ENCODE measurements around the gene PSMB10.
A peak's percentile ranks its signal among the peaks of the same experiment; 100 is the strongest.
"Not testable (repeated sequence)": the region's sequence is repeated elsewhere in the genome, so short reads cannot be mapped to it uniquely, and the experiment has no call there.

The PSMB10 gene

DNA sequence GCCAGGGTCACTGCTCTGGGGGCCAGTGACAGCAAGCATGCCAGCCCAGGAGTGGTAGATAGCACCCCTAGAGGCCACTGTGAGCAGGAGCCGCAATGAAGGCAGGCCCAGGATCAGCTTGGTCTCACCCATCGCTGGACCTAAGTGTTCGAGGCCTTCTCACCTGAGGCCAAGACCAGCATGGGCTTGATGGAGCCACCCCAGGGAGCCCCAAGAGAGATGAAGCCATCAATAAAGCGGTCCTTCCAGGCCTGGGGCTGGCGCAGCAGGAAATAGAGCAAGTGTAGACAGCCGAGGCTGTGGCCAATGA lies 5.5 kb upstream of the PSMB10 start:
- DNase-seq (ENCODE audit: low read depth) = no peak

DNA sequence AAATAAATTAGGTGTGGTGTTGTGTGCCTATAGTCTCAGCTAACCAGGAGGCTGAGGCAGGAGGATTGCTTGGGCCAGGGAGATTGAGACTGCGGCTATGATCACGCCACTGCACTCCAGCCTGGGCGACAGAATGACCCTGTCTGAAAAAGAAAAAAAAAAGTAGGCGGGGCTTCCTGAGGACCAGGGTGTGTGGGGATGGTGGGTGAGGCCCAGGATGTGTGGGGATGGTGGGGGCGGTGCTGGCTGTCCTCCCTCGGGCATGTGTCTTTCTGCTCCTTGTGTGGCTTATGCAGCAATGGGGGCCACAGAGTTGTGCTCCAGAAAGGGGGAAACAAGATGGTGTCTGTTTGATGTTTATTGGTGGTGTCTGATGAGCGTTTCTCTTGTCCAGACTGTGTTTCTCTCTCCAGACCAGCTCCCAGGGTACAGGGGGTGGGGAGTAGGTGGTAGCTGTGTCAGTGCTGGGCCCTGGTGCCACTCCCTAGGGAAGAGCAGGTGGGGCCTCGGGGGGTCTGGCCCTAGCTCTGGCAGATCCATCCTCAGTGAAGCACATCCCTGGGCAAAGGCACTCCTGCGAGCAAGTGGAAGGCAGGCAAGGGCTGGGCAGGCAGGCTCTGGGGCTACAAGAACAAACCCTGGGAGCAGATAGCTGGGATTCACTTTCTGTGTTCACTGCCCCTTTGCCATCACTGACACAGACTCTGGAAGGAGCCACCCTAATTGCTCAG lies 5.0 kb upstream of the PSMB10 start:
- DNase-seq (ENCODE audit: low read depth) = no peak

DNA sequence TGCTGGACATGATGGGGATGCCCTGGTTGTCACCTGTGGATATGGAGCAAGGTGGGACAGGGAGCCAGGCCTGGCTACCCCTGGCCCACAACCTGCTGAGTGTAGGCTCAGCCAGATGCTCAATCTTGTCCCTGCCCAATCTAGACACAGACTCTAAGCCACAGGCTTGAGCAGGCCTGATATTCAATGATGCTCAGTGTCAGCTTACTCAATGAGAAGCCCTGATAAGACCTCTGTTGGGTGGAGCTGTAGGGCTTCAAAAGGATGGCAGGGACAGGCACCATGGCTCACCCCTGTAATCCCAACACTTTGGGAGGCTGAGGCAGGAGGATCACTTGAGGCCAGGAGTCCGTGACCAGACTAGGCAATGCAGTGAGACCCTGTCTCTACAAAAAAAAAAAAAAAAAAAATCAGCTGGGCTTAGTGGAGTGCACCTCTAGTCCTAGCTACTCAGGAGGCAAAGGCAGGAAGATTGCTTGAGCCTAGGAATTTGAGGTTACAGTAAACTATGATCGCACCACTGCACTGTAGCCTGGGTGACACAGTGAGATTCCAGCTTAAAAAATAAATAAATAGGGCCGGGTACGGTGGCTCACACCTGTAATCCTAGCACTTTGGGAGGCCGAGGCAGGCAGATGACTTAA lies 3.9 kb upstream of the PSMB10 start:
- DNase-seq (ENCODE audit: low read depth) = no peak

DNA sequence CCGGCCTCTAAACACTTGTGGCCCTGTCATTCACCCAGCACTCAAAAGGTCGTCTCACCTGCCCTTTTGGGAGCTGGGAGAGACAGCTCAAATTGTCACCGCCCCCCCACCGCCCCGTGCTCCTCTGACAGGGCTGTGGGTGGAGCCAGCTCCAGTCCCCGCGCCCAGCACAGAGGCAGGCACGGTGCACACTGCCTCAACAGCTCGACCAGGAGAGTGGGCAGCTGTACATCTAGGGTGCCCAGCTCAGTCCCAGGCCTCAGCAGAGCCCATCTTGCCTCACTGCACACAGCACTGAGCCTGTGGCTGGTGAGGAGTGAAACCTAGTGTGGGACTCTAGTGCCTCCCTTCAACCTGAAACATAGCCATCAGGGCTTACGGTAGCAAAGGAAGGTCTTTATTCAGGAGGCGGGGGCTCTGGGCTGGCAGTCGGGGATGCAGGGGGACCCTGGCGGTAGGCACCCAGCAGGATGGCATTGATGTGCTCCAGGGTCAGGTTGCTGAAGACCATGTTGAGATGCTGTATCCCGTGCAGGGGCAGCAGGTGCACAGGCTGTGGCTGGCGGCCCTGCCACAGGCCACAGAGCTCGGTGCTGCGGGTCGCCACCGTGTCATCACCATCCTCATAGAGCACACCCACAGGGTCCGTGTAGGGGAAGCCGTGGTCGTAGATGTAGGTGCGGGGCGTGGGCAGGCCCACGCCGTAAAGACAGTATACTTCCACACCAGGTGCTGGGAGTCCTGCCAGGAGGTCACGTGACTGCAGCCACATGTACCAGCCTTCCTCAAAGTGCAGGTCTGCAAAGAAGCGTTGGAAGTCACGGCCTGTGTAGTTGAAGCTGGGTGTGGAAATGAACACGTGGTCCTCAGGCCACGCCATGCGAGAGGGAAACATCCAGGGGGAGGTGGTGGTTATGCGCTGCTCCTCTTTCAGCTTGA lies 3.1 kb upstream of the PSMB10 start:
- no peak for DNase-seq (ENCODE audit: low read depth)

DNA sequence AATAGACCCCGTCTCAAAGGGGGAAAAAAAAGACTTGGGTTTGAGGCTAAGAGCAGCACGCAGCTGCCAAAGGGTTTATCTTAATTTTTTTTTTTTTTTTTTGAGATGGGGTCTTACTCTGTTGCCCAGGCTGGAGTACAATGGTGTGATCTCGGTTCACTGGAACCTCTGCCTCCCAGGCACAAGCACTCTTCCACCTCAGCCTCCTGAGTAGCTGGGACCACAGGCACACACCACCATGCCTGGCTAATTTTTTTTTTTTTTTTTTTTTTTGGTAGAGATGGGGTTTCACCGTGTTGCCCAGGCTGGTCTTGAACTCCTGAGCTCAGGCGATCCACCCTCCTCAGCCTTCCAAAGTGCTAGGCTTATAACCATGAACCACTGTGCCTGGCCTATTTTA lies 1.1 kb upstream of the PSMB10 start:
- not testable (repeated sequence) for DNase-seq (ENCODE audit: low read depth)

DNA sequence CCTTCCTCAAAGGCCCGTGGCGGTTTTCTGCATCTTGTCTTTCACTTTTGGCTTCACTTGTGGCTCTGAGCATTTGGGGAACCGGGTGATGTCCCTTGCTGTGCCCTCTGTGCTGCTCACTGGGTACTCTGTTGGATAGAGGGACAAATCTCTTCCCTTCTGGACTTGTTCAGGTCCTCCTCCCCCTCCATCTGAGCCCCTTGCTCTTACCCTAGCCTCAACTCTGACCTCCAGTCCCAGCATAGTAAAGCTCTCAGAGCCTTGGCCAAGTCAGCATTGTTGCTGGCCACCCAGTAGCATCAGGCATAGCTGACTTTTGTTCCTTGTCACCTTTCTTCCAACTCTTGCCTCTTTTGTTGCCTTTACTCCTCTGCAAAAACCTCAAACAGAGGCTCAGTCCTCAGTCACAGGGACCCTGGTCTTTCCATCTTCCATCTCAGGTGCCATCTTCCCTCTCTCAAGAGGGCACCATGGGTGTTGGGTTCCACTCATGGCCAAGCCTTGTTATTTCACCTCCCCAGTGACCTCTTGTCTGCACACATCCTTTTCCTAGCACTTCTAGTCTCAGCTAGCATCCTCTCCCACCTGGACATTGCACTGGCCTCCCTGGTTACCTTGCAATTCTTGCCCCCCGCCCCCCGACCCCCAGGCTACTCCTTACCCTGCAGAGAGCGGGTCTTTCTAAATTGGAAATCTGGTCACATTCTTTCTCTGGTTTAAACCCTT lies 393 bp upstream of the PSMB10 start:
- peak; percentile 61 for DNase-seq (ENCODE audit: low read depth)

DNA sequence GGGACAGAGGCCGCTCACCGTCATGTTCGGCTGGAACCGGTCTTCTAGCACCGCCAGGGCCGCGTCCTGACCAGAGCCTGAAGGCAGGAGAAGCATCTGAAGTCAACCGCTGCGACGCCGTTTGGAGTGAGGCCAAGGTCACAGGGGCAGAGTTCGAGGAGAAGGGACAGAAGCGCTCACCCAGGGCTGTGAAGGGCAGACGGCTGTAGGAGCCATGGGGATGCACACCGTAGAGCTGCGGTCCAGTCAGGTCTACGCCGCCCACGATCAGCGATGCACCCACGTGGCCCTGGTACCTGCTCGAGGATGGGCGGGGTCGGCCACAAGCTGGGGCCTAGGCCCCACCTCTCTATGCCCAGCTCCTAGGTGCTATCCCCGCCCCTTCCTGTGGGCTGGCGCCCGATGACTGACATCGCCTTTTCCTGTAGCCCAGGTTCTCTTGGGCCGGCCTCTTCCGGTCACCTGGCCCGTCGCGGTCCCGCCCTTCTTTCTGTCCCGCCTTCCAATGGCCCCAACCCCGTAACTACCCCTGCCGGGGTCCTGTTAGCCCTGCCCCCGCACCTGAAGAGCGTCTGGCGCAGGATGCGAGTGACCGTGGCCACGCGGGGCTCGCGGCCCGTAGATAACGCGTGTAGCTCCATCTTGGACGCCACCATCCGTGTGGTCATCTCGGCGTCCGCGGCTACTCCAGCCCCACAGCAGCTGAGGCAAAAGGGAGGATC lies 1.1 kb downstream of the PSMB10 start:
- peak; percentile 91 for DNase-seq (ENCODE audit: low read depth)

DNA sequence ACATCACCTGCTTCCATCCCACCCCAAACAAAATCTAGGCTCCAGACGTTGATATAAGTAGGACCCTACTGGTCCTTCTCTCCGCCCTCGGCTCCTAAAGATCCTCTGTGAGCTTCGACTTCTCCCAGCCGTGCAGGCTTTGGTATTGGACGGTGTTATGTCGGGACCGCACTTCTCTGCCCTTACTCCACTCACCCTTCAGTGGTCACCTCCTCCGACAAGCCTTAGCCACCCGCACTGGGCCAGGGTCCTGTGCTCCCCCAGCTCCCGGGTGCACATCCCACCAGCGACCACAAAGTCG lies 1.6 kb downstream of the PSMB10 start:
- DNase-seq (ENCODE audit: low read depth) = no peak

DNA sequence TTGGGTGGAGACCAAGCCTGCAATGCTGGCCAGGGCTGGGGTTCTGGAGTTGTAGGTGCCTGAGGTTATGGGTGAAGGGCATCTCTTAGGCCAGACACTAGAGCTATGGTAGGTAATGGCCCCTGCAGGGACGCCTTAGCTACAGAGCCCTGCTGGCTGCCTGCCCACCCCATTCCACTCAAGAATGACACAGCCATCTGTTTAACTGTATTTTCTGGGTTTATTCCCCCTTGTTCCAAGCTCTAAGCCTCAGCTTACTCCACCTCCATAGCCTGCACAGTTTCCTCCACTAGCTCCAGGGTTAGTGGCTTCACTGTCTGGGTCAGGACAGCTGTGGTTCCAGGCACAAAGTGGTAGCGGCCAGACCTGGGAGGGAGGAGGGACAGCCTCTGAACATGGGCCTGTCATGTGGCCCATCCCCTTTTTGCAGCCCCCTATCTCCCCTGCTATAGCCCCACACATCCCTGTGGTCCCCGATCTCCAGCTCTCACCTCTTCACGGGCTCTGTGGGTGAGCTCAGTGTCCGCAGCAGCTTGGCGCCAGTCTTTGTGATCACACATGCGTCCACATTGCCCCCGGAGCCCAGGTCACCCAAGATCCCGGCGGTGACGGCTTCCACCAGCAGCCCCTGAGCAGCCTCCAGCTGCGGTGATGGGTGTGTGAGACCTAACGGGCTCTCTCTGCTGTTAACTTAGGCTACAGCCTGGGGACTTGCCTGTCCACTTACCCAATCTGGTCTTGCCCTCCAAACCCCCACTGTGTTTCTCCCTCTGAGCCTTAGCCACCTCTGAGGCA lies 2.1 kb downstream of the PSMB10 start:
- DNase-seq (ENCODE audit: low read depth) = no peak

DNA sequence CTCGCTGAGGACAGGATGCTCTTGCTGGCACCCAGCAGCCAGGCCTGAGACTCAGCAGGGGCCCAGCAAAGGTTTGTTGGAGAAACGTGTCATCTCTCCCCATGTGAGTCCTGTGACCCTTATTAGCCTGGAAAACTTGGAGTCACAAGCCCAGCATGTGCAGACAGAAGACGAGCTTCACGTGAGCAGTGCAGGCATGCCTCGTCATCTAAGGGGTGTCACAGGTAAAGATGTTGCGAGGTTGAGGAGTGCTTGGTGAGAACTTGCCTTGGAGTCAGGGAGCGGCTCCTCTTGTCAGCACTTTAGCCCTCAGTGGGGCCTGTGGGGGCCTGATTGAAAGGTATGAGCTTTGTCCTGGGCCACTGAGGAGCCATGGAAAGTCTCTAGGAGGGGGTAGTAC lies 2.8 kb downstream of the PSMB10 start:
- no peak for DNase-seq (ENCODE audit: low read depth)

DNA sequence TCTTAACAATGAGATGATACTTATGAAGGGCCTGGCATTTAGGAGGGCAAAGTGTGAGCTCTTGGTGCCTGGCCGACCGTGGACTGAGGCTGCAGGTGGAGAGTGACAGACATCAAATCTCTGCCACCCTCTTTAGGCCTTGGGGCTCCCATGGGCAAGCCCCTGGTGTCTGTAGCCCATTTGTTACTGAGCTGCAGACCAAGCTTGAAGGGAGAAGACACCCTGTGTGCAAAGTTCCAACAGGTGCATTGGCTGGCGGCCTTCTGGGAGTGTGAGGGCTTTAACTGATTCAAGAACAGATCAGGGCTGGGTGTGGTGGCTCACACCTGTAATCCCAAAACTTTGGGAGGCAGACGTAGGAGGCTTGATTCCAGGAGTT lies 4.2 kb downstream of the PSMB10 start:
- no peak for DNase-seq (ENCODE audit: low read depth)

DNA sequence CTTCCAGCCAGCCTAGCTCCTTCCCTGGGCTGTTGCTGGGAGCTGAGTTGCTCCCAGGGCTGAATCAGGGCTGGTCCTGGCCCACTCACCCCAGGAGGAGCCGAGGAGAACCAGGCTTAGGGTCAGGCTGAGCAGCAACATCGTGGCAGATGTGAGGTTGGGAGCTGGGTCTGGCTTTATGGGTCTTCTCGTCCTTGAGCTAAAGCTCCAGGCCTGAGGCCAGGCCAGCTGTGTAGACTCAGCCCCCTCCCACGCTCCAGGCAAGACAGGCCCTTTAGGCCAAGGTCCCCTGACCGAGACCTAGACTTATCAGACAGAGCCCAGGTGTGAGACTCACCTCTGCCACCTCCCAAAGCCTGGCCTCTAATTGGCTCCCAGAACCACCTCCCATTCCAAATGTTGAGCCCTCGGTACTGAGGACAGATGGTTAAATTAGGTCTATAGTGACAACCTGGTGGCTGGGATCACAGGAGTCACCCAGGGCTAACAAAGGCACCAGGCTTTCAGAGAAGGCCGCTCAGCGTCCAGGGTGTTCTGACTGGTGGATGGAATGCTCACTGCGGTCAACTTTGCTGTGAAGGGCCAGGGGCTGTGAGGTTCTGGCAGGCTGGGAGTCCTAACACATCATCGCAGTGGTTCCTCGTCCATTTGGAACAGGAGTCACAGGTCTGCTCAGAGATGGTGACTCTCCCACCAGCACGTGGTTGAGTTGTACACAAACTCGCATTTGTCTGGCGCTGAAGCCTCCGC lies 4.8 kb downstream of the PSMB10 start, which contains the start of gene CTRL:
Gene CTRL, minus strand, starts transcription at position 151 of the 750 bp plus-strand sequence. Its CDS starts 10 bp downstream, at position 141.
- no peak for DNase-seq (ENCODE audit: low read depth)

DNA sequence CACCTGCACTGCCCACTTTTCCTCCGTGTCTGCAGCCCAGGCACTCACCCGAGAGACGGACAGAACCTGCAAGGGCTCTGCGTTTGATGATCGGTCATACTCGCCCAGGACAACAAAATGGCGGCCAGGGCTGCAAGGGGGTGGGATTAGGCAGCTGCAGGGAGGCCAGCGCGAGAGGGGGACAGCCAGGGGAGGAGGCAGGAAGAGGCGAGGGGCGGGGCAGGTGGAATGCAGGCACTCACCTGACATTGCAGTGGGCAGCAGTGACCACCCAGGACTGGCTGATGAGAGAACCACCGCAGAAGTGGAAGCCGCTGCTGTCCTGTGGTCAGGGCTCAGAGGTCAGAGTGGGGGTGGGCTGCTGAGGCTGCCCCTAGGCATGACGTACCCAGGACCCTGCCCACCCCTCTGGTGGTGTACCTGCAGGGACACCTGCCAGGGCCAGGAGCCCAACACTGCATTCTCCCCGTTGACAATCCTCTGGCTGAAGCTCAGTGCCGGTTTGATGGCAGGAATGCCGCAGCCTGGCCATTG lies 5.9 kb downstream of the PSMB10 start:
- DNase-seq (ENCODE audit: low read depth) = no peak

DNA sequence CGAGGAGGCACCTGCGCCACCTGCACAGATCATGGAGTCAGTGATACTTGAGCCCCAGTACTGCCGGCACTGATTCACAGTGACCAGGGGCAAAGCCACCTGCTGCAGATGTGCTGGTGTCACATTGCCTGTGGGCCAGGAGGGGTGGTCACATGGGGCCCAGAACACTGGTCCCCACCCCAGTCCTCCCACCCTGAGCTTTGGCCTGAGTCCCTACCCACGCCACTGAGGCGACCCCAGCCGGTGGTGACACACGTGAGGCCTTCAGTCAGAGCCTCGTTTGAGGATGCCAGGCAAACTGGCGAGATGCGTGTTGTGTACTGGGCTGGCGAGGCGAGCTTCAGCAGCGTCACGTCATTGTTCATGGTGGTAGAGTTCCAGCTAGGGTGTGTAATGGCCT lies 6.5 kb downstream of the PSMB10 start:
- no peak for DNase-seq (ENCODE audit: low read depth)

DNA sequence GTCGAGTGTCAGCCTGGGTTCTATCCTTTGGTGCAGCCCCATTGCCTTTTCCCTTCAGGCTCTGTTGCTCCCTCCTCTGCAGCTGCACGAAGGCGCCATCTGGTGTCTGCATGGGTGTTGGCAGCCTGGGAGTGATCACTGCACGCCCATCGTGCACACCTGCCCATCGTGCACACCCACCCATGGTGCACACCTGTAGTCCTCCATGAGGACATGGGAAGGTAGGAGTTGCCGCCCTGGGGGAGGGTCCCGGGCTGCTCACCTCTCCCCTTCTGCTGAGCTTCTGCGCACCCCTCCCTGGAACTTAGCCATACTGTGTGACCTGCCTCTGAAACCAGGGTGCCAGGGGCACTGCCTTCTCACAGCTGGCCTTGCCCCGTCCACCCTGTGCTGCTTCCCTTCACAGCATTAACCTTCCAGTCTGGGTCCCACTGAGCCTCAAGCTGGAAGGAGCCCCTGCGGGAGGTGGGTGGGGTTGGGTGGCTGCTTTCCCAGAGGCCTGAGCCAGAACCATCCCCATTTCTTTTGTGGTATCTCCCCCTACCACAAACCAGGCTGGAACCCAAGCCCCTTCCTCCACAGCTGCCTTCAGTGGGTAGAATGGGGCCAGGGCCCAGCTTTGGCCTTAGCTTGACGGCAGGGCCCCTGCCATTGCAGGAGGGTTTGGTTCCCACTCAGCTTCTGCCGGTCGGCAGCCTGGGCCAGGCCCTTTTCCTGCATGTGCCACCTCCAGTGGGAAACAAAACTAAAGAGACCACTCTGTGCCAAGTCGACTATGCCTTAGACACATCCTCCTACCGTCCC lies 7.9 kb downstream of the PSMB10 start:
- peak; percentile 56 for DNase-seq (ENCODE audit: low read depth)

DNA sequence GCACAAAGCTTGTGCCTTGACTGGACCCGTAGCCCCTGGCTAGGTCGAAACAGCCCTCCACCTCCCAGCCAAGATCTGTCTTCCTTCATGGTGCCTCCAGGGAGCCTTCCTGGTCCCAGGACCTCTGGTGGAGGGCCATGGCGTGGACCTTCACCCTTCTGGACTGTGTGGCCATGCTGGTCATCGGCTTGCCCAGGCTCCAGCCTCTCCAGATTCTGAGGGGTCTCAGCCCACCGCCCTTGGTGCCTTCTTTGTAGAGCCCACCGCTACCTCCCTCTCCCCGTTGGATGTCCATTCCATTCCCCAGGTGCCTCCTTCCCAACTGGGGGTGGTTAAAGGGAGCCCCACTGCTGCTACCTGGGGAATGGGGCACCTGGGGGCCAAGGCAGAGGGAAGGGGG lies 8.5 kb downstream of the PSMB10 start:
- DNase-seq (ENCODE audit: low read depth) = no peak

DNA sequence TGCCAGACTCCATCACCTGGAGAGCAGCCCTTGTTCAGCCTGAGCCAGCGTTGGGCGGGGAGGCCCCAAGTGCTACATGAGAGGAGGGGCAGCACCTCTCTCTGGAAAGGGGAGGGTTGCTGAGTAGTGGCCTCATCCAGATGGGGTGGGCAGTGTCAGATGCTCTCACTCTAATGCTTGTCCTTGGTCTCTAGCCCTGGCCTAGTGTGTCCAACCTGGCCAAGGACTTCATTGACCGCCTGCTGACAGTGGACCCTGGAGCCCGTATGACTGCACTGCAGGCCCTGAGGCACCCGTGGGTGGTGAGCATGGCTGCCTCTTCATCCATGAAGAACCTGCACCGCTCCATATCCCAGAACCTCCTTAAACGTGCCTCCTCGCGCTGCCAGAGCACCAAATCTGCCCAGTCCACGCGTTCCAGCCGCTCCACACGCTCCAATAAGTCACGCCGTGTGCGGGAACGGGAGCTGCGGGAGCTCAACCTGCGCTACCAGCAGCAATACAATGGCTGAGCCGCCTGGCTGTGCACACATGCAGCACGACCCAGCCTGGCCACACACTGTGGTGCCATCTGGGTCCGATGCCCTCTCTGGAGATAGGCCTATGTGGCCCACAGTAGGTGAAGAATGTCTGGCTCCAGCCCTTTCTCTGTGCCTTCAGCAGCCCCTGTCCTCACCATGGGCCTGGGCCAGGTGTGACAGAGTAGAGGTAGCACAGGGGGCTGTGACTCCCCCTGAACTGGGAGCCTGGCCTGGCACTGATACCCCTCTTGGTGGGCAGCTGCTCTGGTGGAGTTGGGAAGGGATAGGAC lies 9.3 kb downstream of the PSMB10 start:
- no peak for DNase-seq (ENCODE audit: low read depth)

DNA sequence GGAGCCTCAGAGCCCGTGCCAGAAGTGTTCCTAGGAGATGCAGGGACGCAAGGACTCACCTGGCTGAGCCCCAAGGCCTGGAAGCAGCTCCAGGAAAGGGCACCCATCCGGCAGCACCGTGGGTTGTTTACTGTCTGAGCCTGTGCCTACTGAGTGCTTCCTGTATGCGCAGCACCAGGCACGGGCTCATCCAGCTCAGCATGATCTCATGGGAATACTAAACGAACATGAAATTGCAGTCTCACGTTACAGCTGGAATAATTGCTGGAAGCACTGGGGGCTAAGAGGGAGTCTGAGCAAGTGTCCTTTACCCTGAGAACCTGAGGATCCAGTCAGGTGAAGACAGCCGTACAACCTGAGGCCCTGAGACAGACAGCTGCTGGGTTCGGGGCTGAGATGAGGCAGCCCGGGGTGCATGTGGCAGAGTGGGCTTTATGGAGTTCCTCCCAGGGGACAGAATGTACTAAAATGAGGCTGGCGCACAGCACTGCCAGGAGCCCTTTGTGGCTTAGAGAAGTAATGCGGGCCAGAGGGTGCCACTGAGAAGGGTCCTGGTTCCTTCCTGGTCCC lies 10.4 kb downstream of the PSMB10 start:
- DNase-seq (ENCODE audit: low read depth) = no peak
